HG03469 (cell line): ENCODE data around the gene ATP2B1.
"Not testable (repeated sequence)": the region's sequence is repeated elsewhere in the genome, so short reads cannot be mapped to it uniquely, and the experiment has no call there.

Experiments used
- ATAC-seq: cut with Tn5 transposase; IDR thresholded peaks from one replicate; pipeline ENCODE4 v1.9.1; 2021; ENCODE audit warnings: mild to moderate bottlenecking, moderate library complexity, moderate number of reproducible peaks; ENCODE audit not compliant: unreplicated experiment

ATP2B1 gene

DNA sequence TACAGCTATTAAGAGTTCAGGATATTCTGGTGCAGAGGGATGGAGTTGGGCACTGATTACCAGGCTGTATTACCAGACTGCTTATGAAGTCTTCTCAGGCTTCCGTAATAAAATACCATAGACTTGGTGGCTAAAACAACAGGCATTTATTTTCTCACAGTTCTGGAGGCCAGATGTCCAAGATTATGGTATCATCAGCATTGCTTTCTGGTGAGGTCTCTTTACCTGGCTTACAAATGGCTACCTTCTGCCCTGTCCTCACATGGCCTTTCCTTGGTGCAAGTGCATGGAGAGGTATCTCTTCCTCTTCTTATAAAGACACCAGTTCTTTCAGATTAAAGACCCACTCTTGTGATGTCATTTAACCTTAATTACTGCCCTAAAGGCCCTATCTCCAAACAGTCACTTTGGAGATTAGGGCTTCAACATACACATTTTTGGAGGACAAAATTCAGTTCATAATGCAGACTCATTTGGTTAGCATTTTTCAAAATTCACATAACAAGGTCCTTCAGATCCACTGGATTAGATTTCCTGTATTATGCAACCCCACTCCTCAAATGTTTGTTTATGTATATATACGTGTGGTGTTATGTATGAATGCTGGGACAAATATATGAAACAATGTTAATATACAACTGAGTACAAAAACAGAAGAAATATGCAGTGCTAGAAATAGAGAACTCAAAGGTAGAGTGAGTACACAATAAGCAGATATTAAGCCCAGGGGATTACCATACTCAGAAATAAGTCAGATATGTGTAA lies 9.3 kb upstream of the ATP2B1 start:
- ATAC-seq, result no peak

DNA sequence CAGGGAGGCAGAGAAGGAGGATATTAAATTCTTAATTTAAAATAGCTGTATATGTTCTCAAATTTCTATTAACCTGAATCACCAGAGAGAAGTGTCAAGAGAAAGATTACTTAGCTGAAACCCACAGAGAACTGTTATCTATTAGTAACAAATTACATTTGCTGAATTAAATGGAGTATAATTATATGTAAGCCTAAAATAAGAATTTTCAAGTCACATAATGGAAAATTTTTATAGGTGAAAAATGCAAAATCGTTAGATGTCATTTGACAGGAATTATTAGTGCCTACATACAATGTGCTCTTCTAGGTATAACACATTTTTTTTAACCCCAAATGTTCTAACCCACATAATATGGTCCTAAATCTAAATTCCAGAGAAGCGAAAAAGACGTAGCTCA lies 4.1 kb upstream of the ATP2B1 start:
- no peak for ATAC-seq

GRCh38 chr12:89710873-89711750 lies 2.5 kb upstream of the ATP2B1 start:
- no peak for ATAC-seq

DNA sequence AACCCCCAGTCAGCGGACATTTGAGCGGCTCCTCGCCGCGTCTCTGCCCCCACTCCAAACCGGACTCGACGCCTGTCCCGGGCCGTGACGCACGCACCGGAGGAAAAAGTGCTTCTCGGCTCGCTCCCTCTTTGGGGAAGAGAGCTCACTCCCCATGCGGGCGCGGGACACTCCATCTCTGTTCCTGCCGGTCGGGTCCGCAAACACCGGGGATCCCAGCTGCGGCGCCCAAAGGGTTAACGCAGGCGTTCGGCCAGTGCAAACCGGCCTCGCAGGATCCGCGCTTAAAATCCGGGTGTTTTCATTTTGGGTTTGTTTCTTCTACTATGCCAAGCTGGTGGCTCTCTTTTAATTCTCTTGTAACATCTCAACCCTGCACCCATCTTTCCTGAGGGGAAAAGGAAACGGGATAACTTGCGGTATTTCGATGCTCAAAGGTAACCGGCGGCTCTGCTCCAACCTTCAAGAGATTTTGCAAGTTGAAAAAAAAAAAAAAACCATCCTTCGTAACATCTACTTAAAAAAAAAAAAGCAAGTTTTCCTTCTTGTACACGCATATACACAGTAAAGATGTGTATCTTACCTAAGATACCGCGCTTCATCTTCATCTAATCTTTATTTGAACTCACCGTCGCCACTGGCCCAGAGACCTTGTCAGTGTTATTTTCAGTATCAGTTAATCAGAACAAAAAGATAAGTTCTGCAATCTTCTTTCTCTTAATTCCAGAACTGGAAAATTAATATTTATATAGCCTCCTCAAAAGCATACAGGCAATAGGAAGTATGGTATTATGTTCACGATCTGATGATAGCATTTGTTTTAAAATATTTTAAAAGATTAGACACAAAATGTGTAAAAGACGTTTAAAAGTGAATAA lies 1.6 kb upstream of the ATP2B1 start:
- ATAC-seq, result no peak

DNA sequence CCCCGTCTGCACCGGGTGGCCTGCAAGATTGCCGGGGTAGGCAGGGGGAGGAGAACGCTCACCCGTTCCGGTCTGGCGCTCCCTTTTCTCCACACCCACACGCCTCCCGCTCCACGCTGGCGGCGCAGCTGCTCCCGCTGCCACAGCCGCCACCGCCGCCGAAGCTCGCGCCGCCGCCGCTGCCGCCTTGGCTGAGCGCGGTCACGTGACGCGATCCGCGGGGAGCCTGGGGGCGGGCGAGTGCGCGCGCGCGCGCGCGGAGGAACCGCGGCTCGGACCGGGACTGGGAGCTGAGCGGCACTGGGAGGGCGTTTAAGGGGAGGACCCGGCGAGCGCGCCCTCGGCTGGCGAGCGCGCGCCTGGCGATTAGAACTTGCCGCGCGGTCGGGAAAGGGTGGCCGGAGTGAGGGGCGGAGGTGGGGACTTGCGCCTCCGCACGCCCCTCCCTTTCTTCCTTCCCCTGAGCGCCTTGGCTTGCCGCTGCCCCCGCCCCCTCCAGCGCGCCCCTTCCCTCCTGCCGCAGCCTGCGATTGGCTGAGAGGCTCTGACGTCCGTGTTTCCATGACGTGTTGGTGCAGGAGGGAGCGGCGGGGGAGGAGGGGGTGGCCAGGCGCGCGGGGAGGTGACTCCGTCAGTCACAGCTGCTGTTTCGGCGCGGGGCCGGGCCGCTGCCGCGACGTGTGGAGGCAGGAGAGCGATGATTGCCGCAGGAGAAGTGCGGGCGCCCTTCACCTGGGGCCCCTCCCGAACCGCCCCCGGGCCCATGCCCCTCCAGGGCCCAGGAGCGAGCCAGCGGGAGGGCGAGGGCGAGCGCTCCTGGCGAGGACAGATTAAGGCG lies 738 bp upstream of the ATP2B1 start:
- peak; percentile 49 for ATAC-seq

GRCh38 chr12:89707703-89708564 lies 704 bp downstream of the ATP2B1 start:
- ATAC-seq, result no peak

- ATAC-seq, result no peak
Measured at GRCh38 chr12:89706986-89707702, 1.5 kb downstream of the ATP2B1 start.

DNA sequence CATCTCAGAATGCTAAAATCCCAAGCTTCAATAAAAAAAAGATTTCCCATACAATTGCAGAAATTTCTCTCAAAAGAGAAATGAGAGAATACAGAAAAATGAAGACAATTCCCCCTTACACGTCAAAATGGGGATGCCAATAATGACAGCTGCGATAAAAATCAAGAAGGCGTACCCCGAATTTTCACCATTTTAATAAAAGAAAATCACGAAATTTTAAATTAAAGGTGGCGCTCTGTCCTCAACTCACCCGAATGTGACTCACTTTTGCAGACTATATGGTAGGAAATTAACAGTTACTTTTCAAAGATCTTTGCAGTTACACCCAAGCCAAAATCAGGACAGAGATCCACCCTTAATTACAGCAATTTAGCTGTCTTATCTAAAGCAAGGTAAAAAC lies 2.1 kb downstream of the ATP2B1 start:
- no peak for ATAC-seq

DNA sequence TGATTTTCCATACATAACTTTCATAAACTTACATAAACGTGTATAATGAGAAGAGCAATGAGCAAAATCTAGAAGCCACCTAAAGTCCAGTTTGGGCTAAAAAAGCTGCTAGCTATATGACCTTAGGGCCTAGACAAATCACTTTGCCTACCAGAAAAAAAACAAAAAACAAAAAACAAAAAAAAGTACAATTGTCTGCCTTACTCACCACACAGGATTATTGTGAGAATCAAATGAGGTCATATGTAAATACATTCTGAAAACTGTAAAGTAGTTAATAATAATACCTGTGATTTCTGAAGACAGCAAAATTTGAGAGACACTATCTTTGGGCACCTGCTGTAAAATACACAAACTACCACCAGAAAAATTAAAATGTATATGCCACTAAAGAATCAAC lies 4.2 kb downstream of the ATP2B1 start:
- no peak for ATAC-seq

GRCh38 chr12:89703768-89704167 lies 4.9 kb downstream of the ATP2B1 start:
- ATAC-seq, result no peak

GRCh38 chr12:89702503-89702902 lies 6.1 kb downstream of the ATP2B1 start:
- no peak for ATAC-seq

- ATAC-seq, result no peak
Measured at GRCh38 chr12:89701606-89702206, 6.9 kb downstream of the ATP2B1 start.

DNA sequence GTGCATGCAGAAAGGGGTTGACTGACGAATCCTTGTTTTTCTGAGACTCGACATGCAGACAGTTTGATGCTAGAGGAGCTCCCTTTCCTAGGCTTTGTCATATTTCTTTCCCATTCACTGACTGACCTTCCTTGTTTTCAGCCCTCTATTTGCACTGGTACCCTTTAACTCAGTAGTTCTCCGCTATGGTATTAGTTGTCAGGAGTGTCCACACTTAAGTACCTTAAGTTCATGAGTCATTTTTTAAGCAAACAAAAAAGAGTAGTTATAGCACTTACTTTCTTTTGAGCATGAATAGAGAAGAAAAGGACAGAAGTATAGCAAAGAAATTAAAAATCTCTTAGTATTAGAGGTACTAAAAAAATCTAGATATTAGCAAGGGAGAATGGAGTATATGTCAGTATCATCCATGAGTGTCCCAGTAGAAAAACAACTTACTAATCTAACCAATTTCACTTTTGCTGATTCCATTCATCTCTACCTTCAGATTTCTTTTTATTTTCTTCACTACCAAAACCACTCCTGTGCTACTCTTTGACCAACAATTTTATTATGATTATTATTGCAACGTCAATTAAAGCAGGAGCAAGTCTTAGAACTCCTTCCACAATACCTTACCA lies 8.3 kb downstream of the ATP2B1 start:
- no peak for ATAC-seq

DNA sequence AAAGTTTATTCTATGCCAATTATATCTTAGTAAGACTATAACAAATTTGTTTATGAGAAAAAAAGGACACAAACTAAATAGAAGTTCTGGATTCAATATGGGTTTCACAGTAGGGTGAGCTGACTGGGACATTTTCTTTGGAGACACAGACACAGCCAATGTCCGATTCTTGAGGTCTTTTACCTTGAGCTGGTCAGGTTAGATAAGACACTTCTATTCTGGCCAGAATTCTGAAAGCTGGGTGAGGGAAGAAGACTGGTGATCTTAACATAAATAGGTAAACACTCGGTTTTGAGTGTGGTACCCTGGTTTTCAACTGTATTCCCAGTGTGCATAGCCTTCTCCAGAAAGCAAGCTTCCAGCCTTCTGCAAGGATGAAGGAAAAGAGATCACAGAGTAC lies 10.0 kb downstream of the ATP2B1 start:
- ATAC-seq, result no peak

DNA sequence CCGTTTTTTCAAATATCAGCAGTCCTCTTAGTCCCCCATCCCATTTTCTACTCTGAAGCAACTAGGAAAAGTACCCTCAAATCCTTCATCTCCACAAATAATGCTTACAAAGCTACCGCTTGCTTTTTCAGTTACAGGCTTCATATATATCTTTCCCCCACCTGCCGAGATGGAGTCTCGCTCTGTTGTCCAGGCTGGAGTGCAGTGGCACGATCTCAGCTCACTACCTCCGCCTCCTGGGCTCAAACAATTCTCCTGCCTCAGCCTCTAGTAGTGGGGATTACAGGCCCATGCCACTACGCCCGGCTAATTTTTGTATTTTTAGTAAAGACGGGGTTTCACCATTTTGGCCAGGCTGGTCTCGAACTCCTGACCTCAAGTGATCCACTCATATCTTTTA lies 10.9 kb downstream of the ATP2B1 start:
- not testable (repeated sequence) for ATAC-seq

DNA sequence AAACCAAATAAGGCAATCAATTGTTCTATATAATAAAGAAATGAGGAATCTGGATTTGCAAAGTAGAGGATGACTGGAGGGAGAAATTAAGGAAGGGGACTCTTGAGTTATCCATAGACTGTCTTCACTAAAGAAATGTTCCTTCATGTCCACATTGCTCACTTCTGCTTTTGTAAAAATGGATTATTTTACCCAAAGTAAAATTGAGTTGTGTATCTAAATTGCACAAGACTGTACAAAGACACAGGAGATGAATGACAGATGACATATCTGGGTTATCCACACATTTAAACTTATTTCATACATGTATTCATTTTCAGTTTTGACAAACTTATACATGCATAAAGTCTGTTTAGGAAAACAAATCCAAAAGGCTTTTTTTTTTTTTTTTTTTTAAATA lies 11.3 kb downstream of the ATP2B1 start:
- no peak for ATAC-seq

DNA sequence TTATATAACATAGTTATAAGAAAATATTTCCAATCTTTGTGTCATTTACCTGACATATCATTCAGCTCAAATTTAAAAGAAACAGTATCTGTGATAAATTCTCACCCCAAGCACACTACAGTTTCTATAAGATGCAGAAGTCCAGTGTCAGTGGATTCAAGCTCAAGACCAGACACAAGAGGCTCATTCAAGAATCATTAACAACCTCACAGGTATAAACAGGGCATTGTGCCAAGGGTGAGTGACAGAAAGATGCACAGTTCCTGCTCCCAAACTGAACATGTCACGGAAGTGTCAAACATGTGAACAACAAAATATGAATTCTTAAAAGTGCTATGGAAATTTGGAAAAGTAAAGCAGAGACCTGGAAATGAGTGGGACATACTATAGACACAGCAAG lies 12.8 kb downstream of the ATP2B1 start:
- ATAC-seq, result no peak

DNA sequence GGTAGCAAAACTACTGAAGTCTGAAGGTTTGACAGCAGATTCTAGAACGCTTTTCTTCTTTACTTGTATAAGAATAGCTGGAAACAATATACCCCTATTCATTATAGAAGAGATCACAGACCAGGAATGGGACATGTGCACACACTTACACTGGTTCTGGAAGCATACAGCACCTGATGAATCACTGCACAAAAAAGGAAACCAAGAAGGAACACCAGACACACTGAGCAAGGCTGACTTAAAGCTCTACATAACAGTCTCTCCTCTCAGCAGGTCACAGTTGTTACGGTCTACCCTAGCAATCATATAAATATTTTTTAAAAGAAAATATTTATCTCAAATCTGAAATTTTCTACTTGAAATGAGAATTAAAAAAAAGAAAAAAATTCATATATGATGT lies 13.5 kb downstream of the ATP2B1 start:
- ATAC-seq, result no peak
